Loucy (cell line): ENCODE data around the gene CADM2.

ENCODE experiments used
- H2AFZ ChIP-seq: fragments of 200-600 bp; sonication (generic); 2 replicates; pipeline ENCODE4 v1.6.0; 2016; ENCODE audit warnings: antibody characterized with exemption, mild to moderate bottlenecking, low read length, moderate library complexity
- H3F3A ChIP-seq: fragments of 200-600 bp; 2 replicates; pipeline ENCODE4 v1.6.0; 2016; ENCODE audit warnings: antibody characterized with exemption, low read depth, mild to moderate bottlenecking
- H3K27me3 ChIP-seq: fragments of 200-600 bp; sonication (generic); 2 replicates; pipeline ENCODE4 v1.6.1; 2014; ENCODE audit warnings: low read length, mild to moderate bottlenecking; ENCODE audit not compliant: insufficient read depth, poor library complexity, severe bottlenecking
- H3K36me3 ChIP-seq: fragments of 200-600 bp; sonication (generic); 2 replicates; pipeline ENCODE4 v1.6.1; 2016; ENCODE audit warnings: low read length; ENCODE audit not compliant: insufficient read depth
- H3K4me1 ChIP-seq: fragments of 200-600 bp; sonication (generic); 2 replicates; pipeline ENCODE4 v1.5.1; 2014; ENCODE audit warnings: low read length, mild to moderate bottlenecking; ENCODE audit not compliant: insufficient read depth, poor library complexity, severe bottlenecking
- H3K4me2 ChIP-seq: fragments of 200-600 bp; sonication (generic); 2 replicates; pipeline ENCODE4 v1.6.0; 2014; ENCODE audit warnings: antibody characterized with exemption, low read length, low read depth, mild to moderate bottlenecking; ENCODE audit not compliant: poor library complexity, severe bottlenecking
- H3K4me3 ChIP-seq: fragments of 200-600 bp; sonication (generic); 2 replicates; pipeline ENCODE4 v1.5.1; 2014; ENCODE audit warnings: low read length, mild to moderate bottlenecking, mixed read lengths; ENCODE audit not compliant: poor library complexity, severe bottlenecking
- H3K79me2 ChIP-seq: fragments of 200-600 bp; sonication (generic); 2 replicates; pipeline ENCODE4 v1.6.1; 2014; ENCODE audit warnings: low read length; ENCODE audit not compliant: insufficient read depth
- H3K9ac ChIP-seq: fragments of 200-600 bp; sonication (generic); 2 replicates; pipeline ENCODE4 v1.6.0; 2014; ENCODE audit warnings: mild to moderate bottlenecking, low read depth, low read length, moderate library complexity; ENCODE audit not compliant: poor library complexity, severe bottlenecking
- H3K9me2 ChIP-seq: fragments of 200-600 bp; sonication (generic); replicated peaks from 2 replicates; pipeline ENCODE4 v1.6.1; 2016; ENCODE audit warnings: low read depth, low read length, mixed read lengths
- H3K9me3 ChIP-seq: fragments of 200-600 bp; sonication (generic); 2 replicates; pipeline ENCODE4 v1.6.1; 2014; ENCODE audit warnings: mild to moderate bottlenecking, antibody characterized with exemption, low read length, low read depth; ENCODE audit not compliant: insufficient read depth
- H4K20me1 ChIP-seq: fragments of 200-600 bp; sonication (generic); 2 replicates; pipeline ENCODE4 v1.6.0; 2014; ENCODE audit warnings: antibody characterized with exemption, low read length, mild to moderate bottlenecking; ENCODE audit not compliant: insufficient read depth, poor library complexity, severe bottlenecking
- CTCF ChIP-seq: fragments of 200-600 bp; sonication (generic); conservative IDR thresholded peaks from 2 replicates; pipeline ENCODE4 v1.5.1; 2014; ENCODE audit warnings: mild to moderate bottlenecking, antibody characterized with exemption, low read length
- EZH2phosphoT487 ChIP-seq: fragments of 200-600 bp; IDR thresholded peaks from 2 replicates; pipeline ENCODE4 v1.6.1; 2018; ENCODE audit warnings: antibody characterized with exemption, mild to moderate bottlenecking, moderate library complexity, borderline replicate concordance

Gene CADM2

GRCh38 chr3:85090495-85090894, 131.7 kb downstream of the CADM2 start:
- Histone ChIP-seq H3K36me3 (no peaks in the 10 kb centered on the region), H3K4me3 (no peak overlapping the region), H3K9me2 (no peaks in the 10 kb centered on the region), H4K20me1 (no peaks in the 10 kb centered on the region), H3K4me2 (no peak overlapping the region), H3K9me3 (no peaks in the 10 kb centered on the region), H3K9ac (no peak overlapping the region), H3F3A (no peaks in the 10 kb centered on the region), H3K27me3 (no peaks in the 10 kb centered on the region), H3K79me2 (no peaks in the 10 kb centered on the region), H2AFZ (no peak overlapping the region), H3K4me1 (no peaks in the 10 kb centered on the region)
- TF ChIP-seq EZH2phosphoT487, result no peak
- TF ChIP-seq CTCF, result no peak

GRCh38 chr3:85100316-85100715, 141.5 kb downstream of the CADM2 start:
- no peaks in the 10 kb centered on the region for H3K9me2 ChIP-seq
- H3K9ac ChIP-seq, result no peak overlapping the region
- H3K9me3 ChIP-seq, result no peaks in the 10 kb centered on the region
- no peaks in the 10 kb centered on the region for H4K20me1 ChIP-seq
- H2AFZ ChIP-seq, result no peak overlapping the region
- no peaks in the 10 kb centered on the region for H3K36me3 ChIP-seq
- no peaks in the 10 kb centered on the region for H3K4me1 ChIP-seq
- H3K4me3 ChIP-seq, result no peak overlapping the region
- H3K4me2 ChIP-seq, result no peak overlapping the region
- TF ChIP-seq CTCF (no peak), EZH2phosphoT487 (no peak)
- no peaks in the 10 kb centered on the region for H3K27me3 ChIP-seq
- H3F3A ChIP-seq, result no peaks in the 10 kb centered on the region
- H3K79me2 ChIP-seq, result no peaks in the 10 kb centered on the region

- no peaks in the 10 kb centered on the region for H3K9me2 ChIP-seq
- no peak overlapping the region for H2AFZ ChIP-seq
- H3F3A ChIP-seq, result no peaks in the 10 kb centered on the region
- H3K27me3 ChIP-seq, result no peaks in the 10 kb centered on the region
- H3K4me2 ChIP-seq, result no peak overlapping the region
- no peaks in the 10 kb centered on the region for H3K79me2 ChIP-seq
- no peaks in the 10 kb centered on the region for H3K9me3 ChIP-seq
- no peak overlapping the region for H3K4me3 ChIP-seq
- H3K9ac ChIP-seq, result no peak overlapping the region
- H4K20me1 ChIP-seq, result no peaks in the 10 kb centered on the region
- no peaks in the 10 kb centered on the region for H3K4me1 ChIP-seq
- H3K36me3 ChIP-seq, result no peaks in the 10 kb centered on the region
- no peak for TF ChIP-seq CTCF
- TF ChIP-seq EZH2phosphoT487, result no peak
Measured at GRCh38 chr3:85102781-85103180, 144.0 kb downstream of the CADM2 start.
